GM06990 (cell line): Measurements from ENCODE around the gene IKBIP.

Source experiments
- DNase-seq: peaks from one replicate; pipeline ENCODE4 v3.0.0-alpha.2; 2011; ENCODE audit not compliant: insufficient read length; ENCODE audit errors: extremely low read depth
- H3K27me3 ChIP-seq: replicated peaks from 2 replicates; pipeline ENCODE4 v1.6.0; 2011; ENCODE audit warnings: low read length; ENCODE audit not compliant: control insufficient read depth, insufficient read depth
- H3K36me3 ChIP-seq: 2 replicates; pipeline ENCODE4 v1.5.1; 2011; ENCODE audit warnings: low read length; ENCODE audit not compliant: control insufficient read depth, insufficient read depth
- H3K4me3 ChIP-seq: replicated peaks from 2 replicates; pipeline ENCODE4 v1.5.1; 2011; ENCODE audit warnings: low read depth, mild to moderate bottlenecking, control low read depth, low read length
- CTCF ChIP-seq: IDR thresholded peaks from 2 replicates; pipeline ENCODE4 v1.5.1; 2011; ENCODE audit warnings: low read length, control low read depth, mild to moderate bottlenecking, inconsistent platforms; ENCODE audit not compliant: insufficient read depth, poor library complexity, severe bottlenecking

Gene IKBIP

GRCh38 chr12:98660521-98660920 is 15.9 kb upstream of the IKBIP start:
- no peak for TF ChIP-seq CTCF
- Histone ChIP-seq H3K27me3 (no peaks in the 10 kb centered on the region), H3K4me3 (no peak overlapping the region), H3K36me3 (peaks cover 7% of the 10 kb centered on the region)
- no peak for DNase-seq

- DNase-seq, result no peak
- Histone ChIP-seq H3K36me3 (peaks cover 4% of the 10 kb centered on the region), H3K4me3 (no peak overlapping the region), H3K27me3 (no peaks in the 10 kb centered on the region)
- no peak for TF ChIP-seq CTCF
Measured at GRCh38 chr12:98656289-98657101, 11.9 kb upstream of the IKBIP start.

GRCh38 chr12:98653866-98654493 is 9.4 kb upstream of the IKBIP start:
- TF ChIP-seq CTCF, result peak; percentile 60
- DNase-seq, result no peak
- no peaks in the 10 kb centered on the region for H3K27me3 ChIP-seq
- no peak overlapping the region for H3K4me3 ChIP-seq
- no peaks in the 10 kb centered on the region; the same call in none of the 2 replicates for H3K36me3 ChIP-seq

- Histone ChIP-seq H3K36me3 (no peaks in the 10 kb centered on the region; the same call in none of the 2 replicates), H3K27me3 (no peaks in the 10 kb centered on the region), H3K4me3 (no peak overlapping the region)
- DNase-seq, result no peak
- TF ChIP-seq CTCF, result no peak
Measured at GRCh38 chr12:98651328-98651727, 6.7 kb upstream of the IKBIP start.

GRCh38 chr12:98646294-98647090 is 1.9 kb upstream of the IKBIP start:
- DNase-seq, result no peak

More at GRCh38 chr12:98646294-98647090, 1.9 kb upstream of the IKBIP start:
- H3K4me3 ChIP-seq, result peak overlapping the region; percentile 94
- H3K36me3 ChIP-seq, result no peaks in the 10 kb centered on the region; the same call in none of the 2 replicates
- no peaks in the 10 kb centered on the region for H3K27me3 ChIP-seq
- TF ChIP-seq CTCF, result peak; percentile 18
